ENCODE results near the gene ATP12A. TPM values are rescaled to one million over a fixed set of nuclear protein-coding genes. Genes with fewer than 3 reads are reported as not detected.
A peak's percentile ranks its signal among the peaks of the same experiment; 100 is the strongest.
"Not testable (repeated sequence)": the region's sequence is repeated elsewhere in the genome, so short reads cannot be mapped to it uniquely, and the experiment has no call there.

ATP12A gene
- total and polyA plus RNA-seq, 12 donors, result not detected

DNA sequence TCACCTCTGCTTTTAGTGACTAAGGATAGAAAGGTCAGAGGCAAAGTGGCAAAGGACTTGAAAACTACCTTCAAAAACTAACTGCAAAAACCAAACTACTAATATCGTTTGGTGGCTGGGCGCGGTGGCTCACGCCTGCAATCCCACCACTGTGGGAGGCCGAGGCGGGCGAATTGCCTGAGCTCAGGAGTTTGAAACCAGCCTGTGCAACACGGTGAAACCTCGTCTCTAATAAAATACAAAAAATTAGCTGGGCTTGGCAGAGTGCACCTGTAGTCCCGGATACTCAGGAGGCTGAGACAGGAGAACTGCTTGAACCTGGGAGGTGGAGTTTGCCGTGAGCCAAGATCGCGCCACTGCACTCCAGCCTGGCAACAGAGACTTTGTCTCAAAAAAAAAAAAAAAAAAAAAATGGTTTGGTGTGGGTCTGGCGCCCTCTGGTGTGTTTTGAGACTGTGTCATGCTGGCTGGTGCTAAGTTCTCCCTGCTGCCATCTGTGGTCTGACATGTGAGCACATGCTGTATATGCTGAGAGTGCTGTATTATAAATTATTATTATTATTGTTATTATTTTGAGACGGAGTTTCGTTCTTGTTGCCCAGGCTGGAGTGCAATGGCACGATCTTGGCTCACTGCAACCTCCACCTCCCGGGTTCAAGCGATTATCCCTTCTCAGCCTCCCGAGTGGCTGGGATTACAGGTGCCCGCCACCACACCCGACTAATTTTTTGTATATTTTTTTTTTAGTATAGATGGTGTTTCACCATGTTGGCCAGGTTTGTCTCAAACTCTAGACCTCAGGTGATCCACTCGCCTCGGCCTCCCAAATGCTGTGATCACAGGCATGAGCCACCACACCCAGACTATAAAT, 47.8 kb downstream of the ATP12A start:
- Histone ChIP-seq H3K4me3 (no peak overlapping the region), H3K4me1 (peaks cover 0 to 3% (median 0%) of the 10 kb centered on the region in 9 donors), H3K27ac (no peak overlapping the region), H3K9me3 (peaks cover 0 to 16% (median 0%) of the 10 kb centered on the region in 11 donors), H3K27me3 (peaks cover 0 to 10% (median 0%) of the 10 kb centered on the region in 7 donors), H3K36me3 (no peaks in the 10 kb centered on the region)
- intact Hi-C loops (cut with DNase I), result loop anchor here in 6 of 10 donors (2.0 to 5.0 kb wide), 3 partner anchors 33 to 146 kb away; no protein-coding TSS in a partner anchor
- TF ChIP-seq, protein P1, sequence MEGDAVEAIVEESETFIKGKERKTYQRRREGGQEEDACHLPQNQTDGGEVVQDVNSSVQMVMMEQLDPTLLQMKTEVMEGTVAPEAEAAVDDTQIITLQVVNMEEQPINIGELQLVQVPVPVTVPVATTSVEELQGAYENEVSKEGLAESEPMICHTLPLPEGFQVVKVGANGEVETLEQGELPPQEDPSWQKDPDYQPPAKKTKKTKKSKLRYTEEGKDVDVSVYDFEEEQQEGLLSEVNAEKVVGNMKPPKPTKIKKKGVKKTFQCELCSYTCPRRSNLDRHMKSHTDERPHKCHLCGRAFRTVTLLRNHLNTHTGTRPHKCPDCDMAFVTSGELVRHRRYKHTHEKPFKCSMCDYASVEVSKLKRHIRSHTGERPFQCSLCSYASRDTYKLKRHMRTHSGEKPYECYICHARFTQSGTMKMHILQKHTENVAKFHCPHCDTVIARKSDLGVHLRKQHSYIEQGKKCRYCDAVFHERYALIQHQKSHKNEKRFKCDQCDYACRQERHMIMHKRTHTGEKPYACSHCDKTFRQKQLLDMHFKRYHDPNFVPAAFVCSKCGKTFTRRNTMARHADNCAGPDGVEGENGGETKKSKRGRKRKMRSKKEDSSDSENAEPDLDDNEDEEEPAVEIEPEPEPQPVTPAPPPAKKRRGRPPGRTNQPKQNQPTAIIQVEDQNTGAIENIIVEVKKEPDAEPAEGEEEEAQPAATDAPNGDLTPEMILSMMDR (IDR thresholded peaks at IDR 0.05), result peak; percentile 44 to 87 (median 76)
- WGBS, 2 donors, result 61% methylated on average over 24 of the region's 24 CpGs
- DNase-seq, result peak in 1 of 2 donors; percentile 49
- ATAC-seq, result peak; percentile 89 to 96 (median 94)

DNA sequence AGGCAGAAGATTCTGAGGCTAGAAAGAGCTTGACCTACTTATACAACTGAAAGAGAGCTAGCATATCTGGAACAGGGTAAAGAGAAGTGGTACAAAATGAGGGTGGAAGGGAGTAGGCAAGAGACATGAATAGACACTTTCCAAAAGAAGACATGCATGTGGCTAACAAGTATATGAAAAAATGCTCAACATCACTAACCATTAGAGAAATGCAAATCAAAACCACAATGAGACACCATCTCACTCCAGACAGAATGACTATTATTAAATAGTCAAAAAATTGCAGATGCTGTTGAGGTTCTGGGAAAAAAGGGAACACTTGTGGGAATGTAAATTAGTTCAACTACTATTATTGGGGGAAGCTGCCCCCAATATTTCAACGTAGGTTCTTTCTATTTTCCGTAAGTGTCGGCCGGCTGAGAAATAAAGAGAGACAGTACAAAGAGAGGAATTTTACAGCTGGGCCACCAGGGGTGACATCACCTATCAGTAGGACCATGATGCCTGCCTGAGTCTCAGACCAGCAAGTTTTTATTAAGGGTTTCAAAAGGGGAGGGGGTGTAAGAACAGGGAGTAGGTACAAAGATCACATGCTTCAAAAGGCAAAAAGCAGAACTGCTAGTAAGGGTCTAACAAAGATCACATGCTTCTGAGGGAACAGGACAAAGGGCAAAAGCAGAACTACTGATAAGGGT, 50.8 kb downstream of the ATP12A start:
- not testable (repeated sequence) for H3K4me3 ChIP-seq, H3K36me3 ChIP-seq, DNase-seq, H3K4me1 ChIP-seq, ATAC-seq, H3K27ac ChIP-seq, H3K27me3 ChIP-seq
- H3K9me3 ChIP-seq, result peaks cover 0 to 16% (median 0%) of the 10 kb centered on the region in 11 donors
- intact Hi-C loops (cut with DNase I), result loop anchor here in 1 of 10 donors (10.0 kb wide), 1 partner anchor 46 kb away; the partner anchor contains the start of gene ATP12A
- 93 to 97% methylated on average over 4 of the region's 4 CpGs for WGBS, 2 donors

DNA sequence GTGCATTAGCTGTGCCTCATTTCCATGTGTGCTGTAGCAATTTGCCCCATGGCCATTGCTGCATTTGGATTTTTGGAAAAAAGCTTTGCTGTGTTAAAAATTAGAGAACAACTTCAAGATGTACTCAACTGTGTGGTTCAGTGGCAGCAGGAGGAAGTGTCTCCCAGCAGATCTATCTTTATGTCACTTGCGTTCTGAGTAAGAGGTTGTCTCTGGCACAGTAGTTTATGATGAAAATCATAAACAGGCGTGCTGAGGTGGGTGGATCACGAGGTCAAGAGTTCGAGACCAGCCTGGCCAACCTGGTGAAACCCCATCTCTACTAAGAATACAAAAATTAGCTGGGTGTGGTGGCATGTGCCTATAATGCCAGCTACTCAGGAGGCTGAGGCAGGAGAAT, 54.7 kb downstream of the ATP12A start:
- H3K4me1 ChIP-seq, result no peaks in the 10 kb centered on the region
- intact Hi-C loops (cut with DNase I), result loop anchor here in 1 of 10 donors (10.0 kb wide), 1 partner anchor 50 kb away; the partner anchor contains the start of gene ATP12A
- no peaks in the 10 kb centered on the region for H3K27me3 ChIP-seq
- no peak overlapping the region for H3K27ac ChIP-seq
- no peak overlapping the region for H3K4me3 ChIP-seq
- no peaks in the 10 kb centered on the region for H3K36me3 ChIP-seq
- peaks cover 0 to 16% (median 0%) of the 10 kb centered on the region in 11 donors for H3K9me3 ChIP-seq
- TF ChIP-seq, protein P1 (IDR thresholded peaks at IDR 0.05), result no peak
- 86% methylated on average over 4 of the region's 4 CpGs for WGBS, 2 donors
- ATAC-seq (no peak), DNase-seq (no peak)

GRCh38 chr13:24737042-24737441, 56.8 kb downstream of the ATP12A start:
- TF ChIP-seq, protein P1 (IDR thresholded peaks at IDR 0.05), result no peak
- Histone ChIP-seq H3K27ac (no peak overlapping the region), H3K27me3 (no peaks in the 10 kb centered on the region), H3K36me3 (no peaks in the 10 kb centered on the region), H3K4me3 (no peak overlapping the region), H3K4me1 (peaks cover 0 to 5% (median 0%) of the 10 kb centered on the region in 9 donors), H3K9me3 (peaks cover 0 to 5% (median 0%) of the 10 kb centered on the region in 11 donors)
- WGBS, 2 donors, result 83 to 85% methylated on average over 6 of the region's 6 CpGs
- no peak for DNase-seq
- no peak for ATAC-seq
- intact Hi-C loops (cut with DNase I), result loop anchor here in 1 of 10 donors (10.0 kb wide), 1 partner anchor 52 kb away; the partner anchor contains the start of gene ATP12A

Measured in heart right ventricle (tissue), 16 donors.